HG03457 (cell line): ENCODE measurements around the gene CR2.
"Not testable (repeated sequence)": the region's sequence is repeated elsewhere in the genome, so short reads cannot be mapped to it uniquely, and the experiment has no call there.

Experiments used
- ATAC-seq: cut with Tn5 transposase; IDR thresholded peaks from one replicate; pipeline ENCODE4 v1.9.1; 2021; ENCODE audit warnings: moderate number of reproducible peaks; ENCODE audit not compliant: unreplicated experiment

CR2 gene

DNA sequence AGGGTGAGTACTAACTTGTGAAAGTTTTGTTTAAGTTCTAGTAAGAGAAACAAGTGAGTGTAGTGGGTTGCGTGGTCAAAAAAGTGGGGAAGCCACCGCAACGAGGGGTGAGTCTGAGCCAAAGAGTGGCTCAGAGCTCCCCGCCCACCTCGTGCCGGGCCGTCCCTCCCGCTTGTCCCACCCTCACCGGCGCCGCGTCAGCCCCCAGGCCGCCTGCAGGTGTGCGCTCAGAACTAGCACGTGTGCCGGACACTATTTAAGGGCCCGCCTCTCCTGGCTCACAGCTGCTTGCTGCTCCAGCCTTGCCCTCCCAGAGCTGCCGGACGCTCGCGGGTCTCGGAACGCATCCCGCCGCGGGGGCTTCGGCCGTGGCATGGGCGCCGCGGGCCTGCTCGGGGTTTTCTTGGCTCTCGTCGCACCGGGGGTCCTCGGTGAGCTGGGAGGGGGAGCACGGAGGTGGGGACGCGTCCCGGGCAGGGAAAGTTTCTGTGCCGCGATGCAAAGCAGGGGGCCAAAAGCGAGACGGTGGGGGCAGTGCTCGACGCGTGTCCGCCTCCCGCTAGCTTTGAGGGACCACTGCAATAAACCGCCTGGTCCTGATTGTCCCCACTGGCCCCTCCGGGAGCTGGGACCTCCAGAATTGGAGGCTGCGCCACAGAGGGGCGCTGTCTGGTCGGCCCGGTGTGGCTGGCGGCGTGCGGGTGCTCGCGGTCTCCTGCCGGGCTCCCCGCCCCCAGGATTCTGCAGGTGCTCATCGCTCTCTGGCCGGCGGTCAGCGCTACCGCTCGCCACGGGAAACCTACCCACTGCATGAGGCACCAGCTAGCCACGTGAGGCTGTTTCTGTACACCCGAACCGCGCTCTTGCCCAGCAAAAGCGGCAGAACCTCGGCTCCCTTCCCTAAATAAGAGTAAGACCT is at the start of gene CR2:
TSS of gene CR2 (plus strand) at position 283 of the 919 bp plus-strand sequence. CDS start at position 374, 91 bp downstream.
- peak; percentile 64 for ATAC-seq

DNA sequence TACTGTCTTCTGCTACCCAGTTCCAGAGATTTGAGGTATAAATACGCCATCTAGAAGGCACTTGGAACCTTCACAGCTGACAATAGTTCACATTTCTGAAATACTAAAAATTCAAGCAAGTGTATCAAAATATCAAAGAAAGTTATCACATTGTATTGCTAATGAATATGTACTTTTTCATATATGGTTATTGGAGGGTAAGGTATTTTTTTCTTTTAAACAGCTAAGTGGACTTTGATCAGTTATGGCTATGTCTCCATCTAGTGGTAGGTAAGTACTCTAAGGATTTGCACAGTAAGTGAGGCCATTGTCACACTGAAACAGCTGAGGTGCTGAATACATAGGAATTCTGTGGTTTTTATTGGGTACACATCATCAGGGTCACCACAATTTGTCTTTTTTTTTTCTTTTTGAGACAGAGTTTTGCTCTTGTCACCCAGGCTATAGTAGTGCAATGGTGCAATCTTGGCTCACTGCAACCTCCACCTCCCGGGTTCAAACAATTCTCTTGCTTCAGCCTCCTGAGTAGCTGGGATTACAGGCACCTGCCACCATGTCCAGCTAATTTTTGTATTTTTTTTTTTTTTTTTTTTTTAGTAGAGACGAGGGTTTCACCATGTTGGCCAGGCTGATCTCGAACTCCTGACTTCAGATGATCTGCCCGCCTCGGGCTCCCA is 49.1 kb upstream of the CR2 start:
- no peak for ATAC-seq

DNA sequence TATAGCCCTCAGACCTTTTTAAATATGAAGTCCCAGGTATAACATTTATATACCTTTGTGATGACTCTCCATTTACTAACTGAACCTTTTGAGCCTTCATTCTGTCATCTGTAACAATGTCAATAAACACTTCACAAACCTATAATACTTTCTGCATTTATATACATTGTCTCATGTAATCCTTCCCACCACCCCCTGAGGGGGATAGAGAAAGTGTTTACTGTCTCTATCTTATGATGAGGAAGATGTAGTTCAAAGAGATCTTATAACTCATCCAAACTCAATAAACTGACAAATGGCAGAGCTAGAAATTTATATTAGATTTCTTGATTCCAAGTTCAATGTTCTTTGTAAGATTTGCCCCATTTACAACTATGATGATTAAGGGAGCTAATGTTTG is 48.3 kb upstream of the CR2 start:
- ATAC-seq = no peak

DNA sequence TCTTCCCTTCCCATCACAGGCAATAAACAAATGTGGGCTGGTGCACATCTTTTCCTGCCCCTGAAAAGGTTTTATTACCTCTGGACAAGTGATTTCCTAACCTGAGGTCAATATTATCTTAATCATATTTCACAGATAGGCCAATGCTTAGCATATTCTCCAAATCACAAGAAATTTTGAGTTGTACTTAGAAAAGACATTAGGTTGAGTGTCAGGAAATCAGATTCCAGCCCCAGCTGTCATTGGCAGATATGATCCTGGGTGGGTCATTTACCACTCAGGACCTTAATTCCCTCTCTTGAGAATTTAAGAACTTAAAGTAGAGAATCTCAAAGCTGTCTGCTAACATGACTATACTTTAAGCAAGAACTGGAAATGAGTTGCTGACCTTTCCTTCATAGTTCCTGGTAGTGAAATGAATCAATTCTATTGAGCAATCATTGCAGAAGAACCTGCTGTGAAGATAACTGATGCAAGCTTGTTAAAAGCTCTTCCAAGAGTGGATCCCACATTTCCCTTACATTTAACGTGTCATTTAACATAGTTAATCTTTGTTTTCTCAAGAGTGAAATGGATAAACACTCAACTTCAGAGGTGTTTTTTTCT is 46.4 kb upstream of the CR2 start:
- no peak for ATAC-seq

DNA sequence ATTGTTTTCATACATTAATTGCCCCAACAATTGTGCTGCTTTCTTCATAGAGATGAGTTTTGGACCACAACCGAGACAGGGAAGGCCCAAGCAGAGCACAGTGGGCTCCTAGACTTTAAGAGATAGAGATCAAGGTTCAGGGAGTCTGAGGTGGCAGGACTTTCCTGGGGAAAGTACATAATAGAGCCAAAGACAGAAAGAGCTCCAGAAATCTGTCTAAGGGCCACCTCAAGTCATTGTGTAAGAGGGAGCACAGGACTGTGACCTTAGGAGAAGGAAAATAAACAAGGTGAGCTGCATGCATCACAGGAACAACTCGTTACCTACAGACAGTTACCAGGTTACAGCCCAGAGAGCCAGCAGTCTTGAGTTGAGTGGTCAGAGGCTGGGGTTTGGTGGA is 41.3 kb upstream of the CR2 start:
- ATAC-seq = no peak

DNA sequence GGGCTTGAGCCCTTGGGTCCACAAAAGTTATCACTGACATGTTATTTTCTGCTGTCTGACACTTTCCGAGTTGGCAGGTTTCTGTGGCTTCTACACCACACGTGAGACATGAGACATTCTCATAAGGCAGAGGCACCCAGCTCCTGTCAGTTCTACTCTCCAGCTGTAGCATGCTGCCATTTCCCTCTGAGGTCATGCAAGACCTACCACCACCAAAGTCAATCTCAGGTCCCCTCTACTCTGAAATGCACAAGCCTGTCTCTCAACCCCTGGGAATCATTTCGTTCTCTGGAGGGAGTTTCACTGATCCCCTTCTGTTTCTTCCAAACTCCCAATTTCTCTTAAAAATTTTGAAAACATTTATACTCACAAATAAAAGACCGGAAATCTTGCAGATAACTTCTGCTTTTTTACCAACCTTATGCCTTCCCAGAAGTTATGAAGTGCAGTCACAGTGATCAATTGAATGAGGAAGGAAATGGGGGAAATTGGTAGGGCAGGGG is 39.5 kb upstream of the CR2 start:
- ATAC-seq = peak; percentile 75

DNA sequence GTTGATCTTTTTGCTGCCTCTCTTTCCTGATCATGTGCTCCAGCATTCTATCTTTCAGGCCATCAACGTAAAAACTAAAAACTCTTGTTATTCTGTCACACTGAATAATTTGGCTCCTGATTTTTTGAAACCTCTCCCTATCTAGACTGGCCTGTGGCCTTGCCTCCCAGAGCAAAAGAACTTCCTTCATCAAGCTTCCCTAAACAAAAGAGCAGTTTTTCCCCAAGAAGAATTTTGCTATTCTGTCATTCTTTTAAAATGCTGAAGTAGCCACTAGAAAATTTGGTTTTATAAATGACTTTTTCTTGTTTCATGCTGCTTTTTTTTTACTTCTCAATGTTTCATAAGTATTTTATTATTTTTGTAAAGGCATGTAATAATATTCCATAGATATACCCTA is 37.1 kb upstream of the CR2 start:
- no peak for ATAC-seq

DNA sequence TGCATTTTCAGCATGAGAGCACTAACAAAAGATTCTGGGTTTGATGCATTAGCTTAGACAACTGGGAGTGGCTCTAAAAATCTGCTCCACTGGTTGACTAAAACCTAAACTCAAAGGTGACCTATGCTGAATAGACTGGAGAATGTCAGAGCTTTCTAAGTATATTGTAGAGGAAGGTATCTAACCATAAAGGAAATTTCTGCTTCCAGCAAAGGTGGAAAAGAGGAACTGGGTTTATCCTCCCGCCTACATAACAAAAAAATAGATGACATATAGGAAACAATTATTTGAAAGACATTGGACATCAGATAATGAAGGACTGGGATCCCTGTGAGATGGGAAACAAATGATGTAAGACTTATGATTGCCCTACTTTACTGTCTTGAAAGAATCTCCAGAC is 35.8 kb upstream of the CR2 start:
- no peak for ATAC-seq

DNA sequence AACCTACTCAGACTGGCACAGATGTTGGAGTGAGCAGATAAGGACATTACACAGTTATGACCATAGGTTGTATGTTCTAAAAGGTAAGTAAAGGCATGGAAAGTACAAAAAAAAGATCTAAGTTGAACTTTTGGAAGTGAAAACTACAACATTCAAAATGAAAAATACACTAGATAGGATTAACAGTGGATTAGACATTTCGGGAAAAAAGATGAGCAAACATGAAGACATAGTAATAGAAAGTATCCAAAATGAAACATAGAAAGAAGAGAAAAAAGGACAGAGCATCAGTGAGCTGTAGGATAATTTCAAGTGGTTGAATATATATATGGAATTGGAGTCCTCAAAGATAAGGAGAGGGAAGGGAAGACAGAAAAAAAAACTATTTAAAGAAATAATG is 34.0 kb upstream of the CR2 start:
- ATAC-seq = no peak

DNA sequence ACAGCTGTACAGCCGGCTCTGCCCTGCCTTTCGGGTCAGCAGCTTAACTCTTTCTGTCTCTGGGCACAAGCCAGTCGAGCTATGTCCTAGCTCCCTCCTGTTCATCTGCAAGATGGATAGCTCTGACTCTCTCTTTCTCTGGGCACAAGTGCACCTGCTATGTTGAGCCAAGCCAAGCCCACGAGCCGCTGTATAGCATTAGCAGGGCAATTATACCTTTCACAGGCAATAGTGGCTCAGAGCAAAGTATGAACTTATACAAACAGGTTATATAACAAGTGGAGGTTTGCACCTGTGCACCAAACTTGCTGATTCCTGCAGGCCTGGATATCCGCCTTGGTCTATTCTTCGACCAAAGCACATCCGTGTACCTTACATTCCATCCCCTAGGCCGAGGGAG is 33.0 kb upstream of the CR2 start:
- no peak for ATAC-seq

DNA sequence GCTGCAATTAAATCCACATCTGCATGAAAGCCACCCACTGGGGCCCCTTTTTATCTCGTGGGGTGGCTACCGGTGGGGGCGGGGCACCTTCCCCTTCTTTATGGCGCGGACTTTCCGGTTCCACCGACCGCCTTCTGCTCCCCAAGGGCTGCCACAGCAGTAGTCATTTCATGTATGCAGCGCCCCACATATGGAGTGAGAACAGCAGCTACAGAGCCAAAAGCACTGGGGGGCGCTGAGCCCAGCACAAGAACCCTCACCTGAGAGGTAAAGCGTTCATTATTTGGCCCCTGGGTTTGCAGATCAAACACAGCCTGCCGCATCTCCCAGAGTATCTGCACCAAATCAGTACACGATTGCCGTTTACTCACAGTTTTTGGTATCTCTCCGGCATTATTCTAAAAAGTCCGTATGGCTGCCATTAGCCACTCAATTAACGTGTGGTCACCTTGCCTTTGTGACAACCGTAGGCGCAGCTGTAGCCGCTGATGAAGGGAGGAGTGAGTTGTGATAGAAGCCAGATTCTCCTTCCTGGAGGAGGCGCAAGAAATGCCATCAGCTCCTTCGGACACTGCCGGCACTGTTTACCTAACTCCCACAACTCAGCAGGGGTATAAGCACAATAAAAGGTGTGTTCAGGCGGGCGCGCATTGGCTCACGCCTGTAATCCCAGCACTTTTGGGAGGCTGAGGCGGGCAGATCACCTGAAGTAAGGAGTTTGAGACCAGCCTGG is 30.4 kb upstream of the CR2 start:
- no peak for ATAC-seq

DNA sequence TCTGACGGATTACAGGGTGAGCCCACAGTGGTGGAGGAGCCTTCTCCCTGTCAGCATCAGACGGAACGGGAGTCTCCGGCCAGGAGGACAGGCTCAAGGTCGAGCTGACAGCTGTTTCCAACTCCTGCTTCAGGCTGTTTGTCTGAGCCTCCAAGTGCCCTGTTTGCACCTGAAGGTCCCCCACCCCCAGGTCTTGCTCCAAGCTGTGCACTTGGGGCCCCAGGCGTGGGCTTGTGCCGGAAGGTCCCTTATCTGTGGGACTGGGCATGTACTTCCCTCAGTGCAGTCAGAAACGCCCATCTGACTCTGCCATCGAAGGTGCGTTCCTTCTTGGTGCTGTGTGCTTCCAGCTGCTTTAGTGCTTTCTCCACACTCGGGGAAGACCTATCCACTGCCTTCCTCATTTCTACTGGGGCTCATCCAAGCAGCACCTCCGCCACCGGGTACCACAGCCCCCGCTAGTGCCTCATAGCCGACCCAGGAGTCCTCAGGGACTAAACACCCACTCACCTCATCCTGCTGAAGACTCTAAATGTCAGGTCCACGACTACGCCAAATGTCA is 29.5 kb upstream of the CR2 start:
- ATAC-seq = no peak

DNA sequence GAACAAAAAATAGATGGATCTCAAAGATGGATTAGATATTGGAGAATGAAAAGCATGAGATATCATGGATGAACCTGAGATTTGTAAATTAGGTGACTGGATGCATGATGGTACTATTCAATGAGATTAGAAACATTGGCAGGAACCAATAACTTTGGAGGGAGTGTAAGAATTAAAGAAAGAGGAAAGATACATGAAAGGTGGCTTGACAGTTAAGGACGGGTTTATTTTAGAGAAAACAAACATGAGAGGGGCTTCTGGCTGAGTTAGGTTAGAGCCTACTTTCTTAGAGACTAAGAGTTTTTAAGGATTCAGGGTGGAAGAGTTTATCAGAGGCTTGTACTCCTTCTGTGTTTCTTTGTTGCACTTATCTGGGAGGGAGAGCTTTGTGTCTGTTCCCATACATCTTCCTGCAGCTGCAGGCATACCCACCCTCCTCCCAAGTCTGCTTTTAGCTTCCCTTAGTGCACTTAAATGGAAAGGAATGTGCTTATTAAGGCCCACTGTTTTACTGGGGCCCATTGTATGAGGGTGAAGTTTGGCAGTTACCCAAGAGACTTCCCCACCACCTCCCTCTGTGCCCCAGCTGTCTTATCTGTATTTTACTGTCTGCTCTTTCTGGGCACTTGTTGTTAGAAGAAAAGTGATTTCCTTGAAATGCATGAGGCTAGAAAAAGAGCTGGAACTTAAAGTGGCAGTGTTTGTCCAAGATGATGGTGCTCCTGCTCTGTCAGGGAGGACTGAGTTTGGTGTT is 26.1 kb upstream of the CR2 start:
- no peak for ATAC-seq

DNA sequence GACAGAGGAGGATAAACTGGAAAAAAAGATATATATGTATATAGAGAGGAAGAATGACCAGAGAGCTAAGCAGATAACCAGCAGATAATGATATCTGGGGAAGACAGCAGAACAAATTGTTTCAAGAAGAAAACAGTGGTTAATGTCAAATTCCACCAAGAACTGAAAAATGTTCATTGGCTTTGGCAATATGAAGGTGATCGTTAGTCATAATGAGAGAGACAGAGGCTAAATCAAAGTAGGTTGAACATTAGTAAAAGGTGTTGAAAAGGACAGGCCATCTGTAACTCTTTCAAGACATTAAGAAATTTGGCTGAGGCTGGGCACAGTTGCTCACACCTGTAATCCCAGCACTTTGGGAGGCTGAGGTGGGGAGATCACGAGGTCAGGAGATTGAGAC is 25.3 kb upstream of the CR2 start:
- no peak for ATAC-seq

DNA sequence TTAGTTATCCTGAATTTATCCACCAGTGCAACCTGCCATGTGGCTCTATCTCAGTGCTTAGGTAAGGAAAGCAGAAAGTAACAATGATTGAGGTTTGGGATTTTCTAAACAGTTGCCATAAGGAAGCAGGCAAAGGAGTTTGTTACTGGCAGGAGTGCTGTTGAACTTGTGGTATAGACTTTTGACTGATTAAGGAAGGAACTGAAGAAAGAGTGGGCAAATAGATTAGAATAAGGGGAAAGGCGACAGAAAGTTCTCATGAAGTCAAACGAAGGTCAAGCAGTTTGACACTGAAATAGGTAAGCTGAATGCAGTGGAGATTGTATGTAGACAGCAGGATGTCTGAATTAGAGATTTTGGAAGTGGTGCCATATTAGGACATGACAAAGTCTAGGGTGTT is 24.2 kb upstream of the CR2 start:
- no peak for ATAC-seq

DNA sequence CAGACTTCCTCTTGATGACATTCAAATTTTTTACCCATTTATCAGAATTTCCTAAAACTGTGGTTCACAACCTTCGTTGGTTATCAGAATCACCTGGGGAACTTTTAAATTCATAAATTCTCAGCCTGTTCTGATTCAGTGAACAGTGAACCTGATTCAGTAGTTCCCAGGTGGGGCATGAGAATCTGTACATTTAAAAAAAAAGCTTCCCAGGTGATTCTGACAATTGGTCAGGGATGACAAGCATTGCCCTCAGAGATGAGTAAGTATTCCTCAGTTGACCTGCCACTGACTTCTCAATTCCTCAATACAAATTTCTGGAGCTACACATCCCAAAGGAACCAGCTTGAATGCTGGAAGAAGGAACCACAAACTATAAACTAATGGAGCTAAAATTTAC is 23.5 kb upstream of the CR2 start:
- no peak for ATAC-seq

DNA sequence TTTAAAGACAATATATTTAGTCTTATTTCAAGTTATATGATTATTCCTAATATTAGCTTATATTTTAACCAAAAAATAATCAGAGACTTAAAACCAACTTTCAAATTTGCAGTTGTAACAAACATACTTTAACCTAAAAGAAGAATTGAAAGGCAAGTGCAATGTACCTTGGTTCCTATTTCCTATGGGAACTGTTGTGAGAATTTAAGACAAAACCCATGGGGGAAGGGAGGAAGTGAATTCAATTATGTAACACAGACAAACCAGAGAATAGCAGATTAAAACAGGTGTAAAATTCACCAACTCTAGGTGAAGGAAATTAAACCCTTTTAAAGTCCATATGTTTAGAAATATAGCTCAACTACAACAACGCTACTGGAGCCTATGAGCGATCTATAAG is 22.6 kb upstream of the CR2 start:
- ATAC-seq = no peak

DNA sequence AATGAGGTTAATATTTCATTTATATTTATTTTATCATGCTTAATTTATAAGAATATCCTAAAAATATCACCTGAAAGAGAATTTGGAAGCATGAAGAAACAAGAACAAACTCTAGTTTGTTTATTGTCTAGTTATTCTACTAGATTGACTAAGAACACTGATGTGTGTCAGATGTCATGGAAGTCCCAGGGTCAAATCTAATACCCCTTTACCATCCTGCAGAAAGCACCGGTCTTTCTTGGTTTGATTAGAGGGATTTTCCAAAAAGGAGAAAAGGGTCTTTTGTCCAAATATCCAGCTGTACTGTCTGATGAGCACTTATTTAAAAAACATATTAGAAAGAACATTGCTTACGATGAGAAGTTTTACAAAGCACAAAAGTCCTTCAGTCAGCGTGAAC is 20.7 kb upstream of the CR2 start:
- ATAC-seq = no peak

DNA sequence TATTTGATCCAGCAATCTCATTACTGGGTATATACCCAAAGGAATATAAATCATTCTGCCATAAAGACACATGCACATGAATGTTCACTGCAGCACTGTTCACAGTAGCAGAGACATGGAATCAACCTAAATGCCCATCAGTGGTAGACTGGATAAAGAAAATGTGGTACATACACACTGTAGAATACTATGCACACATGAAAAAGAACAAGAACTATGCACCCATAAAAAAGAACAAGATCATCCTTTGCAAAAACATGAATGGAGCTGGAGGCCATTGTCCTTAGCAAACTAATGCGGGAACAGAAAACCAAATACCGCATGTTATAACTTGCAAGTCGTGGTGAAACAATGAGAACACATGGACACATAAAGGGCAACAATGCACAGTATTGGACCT is 17.4 kb upstream of the CR2 start:
- ATAC-seq = not testable (repeated sequence)

DNA sequence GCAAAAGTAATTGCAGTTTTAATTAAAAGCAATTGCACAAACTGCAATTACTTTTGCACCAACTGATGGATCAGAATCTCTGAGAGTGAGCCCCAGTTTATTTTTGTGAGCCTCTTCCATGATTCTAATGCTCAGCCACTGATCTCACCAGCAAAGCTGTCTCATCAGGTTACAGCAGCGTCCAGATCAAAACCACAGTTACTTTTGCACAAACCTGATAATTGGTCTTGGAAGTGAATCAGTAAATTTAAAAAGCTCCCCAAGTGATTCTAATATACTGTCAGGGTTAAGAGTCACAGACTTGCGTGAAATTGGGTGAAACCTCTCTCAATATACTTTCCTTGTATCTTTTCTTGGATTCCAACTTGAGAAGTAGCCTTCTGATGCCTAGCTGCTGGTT is 13.5 kb upstream of the CR2 start:
- ATAC-seq = no peak
